ENCODE data around the gene ANKRD17.
"Not testable (repeated sequence)": the region's sequence is repeated elsewhere in the genome, so short reads cannot be mapped to it uniquely, and the experiment has no call there.

DNA sequence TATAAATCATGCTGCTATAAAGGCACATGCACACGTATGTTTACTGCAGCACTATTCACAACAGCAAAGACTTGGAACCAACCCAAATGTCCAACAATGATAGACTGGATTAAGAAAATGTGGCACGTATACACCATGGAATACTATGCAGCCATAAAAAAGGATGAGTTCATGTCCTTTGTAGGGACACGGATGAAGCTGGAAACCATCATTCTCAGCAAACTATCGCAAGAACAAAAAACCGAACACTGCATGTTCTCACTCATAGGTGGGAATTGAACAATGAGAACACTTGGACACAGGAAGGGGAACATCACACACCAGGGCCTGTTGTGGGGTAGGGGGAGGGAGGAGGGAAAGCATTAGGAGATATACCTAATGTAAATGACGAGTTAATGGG is 29.8 kb downstream of the ANKRD17 start:
- not testable (repeated sequence) for TF ChIP-seq POLR2AphosphoS5 (IDR thresholded peaks at IDR 0.05; ENCODE audit: insufficient read depth in 1 of 2, low read depth in 1 of 2); CTCF (IDR thresholded peaks at IDR 0.05)

All from vagina (tissue), 2 donors.